IPS-NIHi7 (cell line): ENCODE results near the gene ARHGEF16.
A peak's percentile ranks its signal among the peaks of the same experiment; 100 is the strongest.

Experiments used
- DNase-seq: peaks from one replicate; pipeline ENCODE4 v3.0.0; 2012; ENCODE audit warnings: mixed read lengths; ENCODE audit errors: extremely low spot score

ARHGEF16 gene

DNA sequence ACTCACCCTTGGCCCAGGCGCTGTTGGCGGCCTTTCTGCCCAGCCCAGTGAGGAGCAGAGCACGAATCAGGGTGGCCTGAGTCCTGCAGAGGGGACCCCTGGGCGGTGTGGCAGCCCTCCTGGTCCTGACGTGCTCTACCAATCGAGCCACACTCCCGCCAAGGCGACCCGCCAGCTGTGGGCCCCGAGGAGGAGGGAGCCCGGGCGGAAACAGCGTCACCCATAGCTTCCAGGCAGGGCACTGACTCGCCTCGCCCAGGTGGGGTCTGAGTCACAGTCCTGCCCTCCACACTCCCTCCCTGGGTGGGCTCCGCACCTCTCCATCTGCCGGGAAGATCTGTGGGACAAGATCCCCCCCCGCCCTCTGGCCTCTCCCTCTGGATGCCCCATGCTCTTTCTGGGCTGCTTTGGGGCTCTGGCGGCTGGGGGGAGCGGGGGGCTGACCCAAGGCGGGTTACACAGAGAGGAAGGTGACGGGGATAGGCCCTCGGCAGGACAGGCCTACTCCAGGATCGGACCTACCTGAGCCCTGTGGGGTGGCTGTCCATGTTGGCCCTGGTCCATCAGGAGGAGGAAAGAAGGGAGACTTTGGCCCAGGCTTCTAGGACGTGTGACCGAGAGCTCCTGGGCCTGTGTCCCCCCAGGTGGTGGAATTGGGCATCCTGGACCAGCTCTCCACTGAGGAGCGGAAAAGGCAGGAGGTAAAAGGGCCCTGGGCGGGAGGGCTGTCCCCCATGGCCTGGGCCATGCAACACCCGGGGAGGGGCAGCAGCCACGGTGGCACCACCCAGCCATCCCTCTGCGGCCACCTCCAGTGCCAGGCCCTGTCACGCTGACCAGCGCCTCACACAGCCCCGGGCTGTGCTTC, 14.0 kb downstream of the ARHGEF16 start:
- DNase-seq: no peak

DNA sequence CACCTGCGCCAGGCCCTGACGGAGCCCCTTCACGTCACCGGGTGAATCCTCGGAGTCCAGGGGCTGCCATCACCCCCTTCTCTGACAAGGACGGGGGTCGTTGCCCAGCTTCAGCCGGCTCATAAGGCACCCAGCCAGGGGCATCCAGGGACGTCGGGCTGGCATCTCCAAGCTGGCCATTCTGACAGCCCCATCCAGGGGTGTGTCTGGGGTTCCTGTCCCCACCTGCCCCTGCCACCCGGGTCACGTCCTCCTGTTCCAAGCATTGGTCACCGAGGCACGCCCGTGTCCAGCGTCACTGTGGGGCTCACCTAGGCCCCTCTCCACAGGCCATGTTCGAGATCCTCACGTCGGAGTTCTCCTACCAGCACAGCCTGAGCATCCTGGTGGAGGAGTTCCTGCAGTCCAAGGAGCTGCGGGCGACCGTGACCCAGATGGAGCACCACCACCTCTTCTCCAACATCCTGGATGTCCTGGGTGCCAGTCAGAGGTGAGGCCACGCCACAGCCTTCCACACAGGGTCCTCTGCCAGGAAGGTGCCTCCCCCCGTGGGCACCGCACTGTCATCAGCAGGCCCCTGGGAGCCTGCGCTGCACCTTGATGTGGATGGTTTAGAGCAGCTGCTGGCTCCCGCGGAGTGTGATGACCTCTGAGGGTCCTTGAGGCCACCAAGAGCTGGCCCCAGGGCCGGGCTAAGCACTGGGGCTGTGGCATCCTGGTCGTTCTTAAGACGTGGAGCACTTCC, 14.8 kb downstream of the ARHGEF16 start:
- DNase-seq: no peak

DNA sequence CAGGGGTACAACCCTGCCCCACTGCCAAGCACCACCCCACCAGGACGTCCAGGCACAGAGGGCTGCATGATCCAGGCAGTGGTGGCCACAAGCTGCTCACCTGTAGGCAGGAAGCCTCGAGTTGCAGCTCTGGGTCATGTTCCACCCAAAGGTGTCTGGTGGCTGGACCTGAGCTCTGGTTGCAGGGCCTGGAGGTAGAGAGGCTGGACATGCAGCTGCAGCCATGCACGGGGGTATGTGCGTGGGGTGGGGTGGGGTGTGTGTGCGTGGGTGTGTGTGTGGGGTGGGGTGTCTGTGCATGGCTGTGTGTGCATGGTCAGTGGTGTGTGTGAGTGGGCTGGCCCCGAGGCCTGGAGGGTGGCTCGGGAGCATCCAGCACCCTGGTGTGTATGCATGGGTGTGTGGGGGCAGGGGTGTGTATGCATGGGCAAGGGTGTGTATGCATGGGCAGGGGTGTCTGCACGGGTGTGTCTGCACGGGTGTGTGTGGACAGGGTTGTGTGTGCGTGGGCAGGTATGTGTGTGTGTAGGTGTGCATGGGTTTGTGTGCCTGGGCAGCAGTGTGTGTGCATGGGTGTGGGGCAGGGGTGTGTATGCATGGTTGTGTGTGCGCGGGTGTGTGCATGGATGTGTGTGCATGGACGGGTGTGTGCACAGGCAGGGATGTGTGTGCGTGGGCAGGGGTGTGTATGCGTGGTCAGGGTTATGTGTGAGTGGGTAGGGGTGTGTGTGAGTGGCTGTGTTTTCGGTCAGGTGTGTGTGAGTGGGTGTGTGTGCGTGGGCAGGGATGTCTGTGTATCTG, 15.6 kb downstream of the ARHGEF16 start:
- no peak for DNase-seq

DNA sequence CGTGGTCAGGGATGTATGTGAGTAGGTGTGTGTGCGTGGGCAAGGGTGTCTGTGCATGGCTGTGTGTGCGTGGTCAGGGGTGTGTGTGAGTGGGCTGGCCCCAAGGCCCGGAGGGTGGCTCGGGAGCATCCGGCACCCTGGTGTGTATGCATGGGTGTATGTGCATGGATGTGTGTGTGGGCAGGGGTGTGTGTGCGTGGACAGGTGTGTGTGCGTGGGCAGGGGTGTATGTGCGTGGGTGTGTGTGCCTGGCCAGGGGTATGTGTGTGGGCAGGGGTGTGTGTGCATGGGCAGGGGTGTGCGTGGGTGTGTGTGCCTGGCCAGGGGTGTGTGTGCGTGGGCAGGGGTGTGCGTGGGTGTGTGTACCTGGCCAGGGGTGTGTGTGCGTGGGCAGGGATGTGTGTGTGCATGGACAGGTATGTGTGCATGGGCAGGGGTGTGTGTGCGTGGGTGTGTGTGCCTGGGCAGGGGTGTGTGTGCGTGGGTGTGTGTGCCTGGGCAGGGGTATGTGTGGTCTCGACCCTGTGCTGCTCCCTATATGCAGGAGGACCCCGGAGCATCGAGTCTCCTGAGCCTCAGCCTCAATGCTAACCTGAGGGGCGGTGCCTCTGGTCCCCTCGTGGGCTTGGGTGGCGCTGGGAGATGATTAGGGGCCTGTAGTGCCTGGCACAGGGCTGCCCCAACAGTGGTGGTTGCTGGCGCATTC, 16.3 kb downstream of the ARHGEF16 start:
- DNase-seq: no peak

DNA sequence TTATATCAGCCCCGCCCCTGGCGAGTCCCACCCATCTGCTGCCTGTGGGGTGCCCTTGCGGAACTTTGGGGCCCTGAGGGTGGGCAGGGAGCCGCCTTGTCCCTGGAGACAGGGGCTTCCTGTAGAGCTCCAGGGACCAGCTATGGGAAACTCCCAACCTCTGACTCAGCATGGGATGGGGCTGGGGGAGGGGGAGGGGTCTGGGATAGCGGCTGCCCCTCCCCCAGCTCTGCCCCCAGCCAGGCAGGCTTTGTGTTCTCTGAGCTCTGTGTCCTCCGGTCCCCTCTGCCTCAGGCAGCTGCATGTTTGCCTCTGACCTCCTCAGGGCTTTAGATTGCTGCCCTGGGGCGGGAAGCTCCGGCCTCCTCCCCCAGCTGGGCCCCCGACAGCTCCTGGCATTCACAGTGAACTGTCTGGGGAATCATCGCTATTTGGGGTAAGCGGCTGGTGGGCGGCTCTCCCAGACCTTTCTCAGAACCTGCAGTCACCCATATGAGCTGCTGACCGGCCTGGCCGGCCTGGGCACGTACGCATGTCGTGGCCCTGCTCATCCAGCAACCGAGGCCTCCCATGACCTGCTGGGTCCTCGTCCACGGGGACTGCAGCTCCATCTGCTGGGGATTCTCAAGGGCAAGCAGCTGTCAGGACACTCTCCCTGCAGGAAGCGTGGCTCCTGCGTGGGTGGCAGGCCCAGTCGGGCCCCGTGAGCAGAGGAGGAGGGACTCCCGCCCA, 17.1 kb downstream of the ARHGEF16 start:
- DNase-seq: peak; percentile 90

DNA sequence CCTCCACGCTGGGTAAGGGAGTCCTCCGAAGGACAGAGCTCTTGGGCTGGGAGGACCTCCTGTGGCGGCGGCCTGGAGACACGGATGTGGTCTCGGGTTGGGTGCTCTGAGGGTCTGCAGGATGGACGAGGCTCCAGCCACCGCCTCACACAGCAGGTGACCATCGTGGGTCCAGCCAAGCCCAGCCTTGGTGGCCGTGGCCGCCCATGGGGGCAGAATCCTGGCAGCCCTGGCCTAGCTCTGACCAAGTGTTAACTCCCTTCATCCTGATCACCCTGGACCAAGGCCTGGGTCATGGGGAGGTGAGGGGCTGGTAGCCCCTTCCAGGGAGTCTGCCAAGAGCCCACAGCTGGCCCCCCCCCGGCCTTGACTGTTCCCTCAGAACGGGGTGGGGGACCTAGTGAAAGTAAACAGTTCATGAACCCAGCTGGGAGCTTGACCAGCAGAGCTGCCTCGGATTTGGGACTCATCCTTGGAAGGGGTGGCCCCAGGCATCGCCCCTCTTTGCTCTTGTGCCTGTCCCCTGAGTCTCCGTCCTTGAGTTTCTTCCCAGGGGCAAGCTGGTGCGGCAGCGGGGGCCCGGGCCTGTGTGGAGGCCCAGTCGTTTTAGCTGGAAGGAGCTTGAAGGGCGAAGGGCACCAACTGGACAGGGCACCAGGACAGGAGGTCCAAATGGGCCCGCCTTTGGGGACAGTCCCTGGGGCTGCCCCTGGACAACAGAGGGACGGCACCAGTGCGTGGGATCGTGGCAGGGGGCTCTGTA, 17.8 kb downstream of the ARHGEF16 start:
- DNase-seq: no peak

DNA sequence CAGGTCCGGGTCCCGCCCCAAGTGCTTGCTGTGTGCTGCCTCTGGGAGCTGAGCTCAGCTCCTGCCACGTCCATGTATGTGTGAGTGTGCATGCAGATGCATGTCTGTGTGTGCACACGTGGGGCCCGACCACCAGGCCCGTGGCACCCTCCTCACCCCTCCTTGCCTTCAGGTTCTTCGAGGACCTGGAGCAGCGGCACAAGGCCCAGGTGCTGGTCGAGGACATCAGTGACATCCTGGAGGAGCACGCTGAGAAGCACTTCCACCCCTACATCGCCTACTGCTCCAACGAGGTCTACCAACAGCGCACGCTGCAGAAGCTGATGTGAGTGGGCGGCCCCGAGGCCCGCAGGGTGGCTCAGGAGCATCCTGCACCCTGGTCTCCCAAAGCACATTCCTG, 18.4 kb downstream of the ARHGEF16 start:
- DNase-seq: no peak

DNA sequence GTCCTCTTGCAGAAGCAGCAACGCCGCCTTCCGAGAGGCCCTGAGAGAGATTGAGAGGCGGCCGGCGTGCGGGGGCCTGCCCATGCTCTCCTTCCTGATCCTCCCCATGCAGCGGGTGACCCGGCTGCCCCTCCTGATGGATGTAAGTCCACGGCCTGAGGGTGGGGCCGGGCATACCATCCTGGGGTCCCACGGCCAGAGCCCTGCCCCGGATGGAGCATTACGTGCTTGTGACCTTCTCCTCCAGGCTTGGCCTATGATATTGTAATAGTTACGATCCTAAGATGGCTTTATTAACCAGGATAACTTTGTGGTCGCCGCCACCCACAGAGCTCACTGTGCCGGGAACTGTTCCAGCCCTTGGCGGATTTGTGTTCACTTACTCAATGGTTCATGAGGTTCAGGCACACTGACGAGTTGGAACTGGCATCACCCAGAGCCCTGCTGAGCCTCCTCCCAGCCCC, 18.9 kb downstream of the ARHGEF16 start:
- no peak for DNase-seq

DNA sequence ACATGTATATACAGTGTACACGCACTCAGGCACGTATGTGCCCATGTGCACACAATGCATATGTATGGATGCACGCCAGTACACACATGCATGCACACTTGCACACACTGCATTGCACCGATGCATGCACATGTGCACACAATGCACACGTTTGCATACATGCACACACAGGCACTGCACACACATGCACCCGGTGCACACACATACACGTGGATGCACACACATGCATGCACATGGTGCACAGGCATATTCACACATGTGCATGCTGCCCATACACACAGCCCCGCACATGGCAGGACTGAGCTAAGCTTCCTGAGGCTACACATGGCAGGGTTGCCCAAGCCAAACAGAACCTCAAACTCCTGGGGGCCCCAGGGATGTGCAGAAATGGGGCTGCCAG, 19.6 kb downstream of the ARHGEF16 start:
- DNase-seq: no peak

DNA sequence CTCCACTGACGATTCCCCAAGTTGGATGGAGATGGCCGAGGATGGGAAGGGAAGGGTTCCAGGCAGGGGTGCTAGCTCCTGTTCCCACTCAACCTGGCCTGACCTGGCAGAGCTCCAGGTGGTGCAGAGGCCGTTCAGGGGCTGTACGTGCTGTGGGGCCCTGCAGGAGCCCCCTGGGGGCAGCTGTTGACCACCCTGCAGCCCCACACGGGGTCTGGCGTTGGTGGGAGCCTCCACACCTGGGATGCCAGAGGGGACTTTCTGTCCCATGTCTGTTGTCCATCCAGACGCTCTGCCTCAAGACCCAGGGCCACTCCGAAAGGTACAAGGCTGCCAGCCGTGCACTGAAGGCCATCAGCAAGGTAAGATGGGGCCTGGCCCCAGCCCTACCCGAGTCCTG, 20.0 kb downstream of the ARHGEF16 start:
- no peak for DNase-seq

DNA sequence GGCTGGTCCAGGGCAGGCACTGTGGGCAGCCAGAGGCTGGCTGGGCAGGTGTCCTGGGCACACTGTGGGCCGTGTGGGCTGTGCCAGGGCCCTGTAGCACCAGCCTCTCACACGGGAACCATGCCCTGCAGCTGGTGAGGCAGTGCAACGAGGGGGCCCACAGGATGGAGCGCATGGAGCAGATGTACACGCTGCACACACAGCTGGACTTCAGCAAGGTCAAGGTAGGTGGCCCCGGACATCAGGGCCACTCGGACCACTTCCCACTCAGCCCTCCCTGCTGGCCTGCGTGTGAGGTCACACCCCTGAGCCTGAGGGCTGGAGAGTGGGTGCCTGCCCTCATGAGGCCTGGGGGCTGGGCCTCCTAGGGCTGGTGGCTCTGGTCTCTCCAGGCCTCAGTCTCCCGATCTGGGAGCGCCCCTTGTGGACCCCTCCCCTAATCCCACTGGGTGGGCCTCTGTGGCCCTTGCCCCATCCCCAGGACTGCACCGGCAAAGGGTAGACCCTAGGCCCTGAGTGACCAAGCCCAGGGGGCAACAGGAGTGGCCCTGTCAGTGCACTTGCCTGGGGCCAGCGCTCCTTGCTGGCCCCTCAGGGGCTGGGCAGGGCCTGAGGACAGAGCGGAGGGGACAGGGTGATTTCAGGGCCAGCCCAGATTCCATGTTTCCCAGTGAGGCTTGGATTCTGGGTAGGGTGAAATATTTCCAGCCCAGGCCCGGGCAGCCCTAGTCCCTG, 21.5 kb downstream of the ARHGEF16 start:
- DNase-seq: no peak

DNA sequence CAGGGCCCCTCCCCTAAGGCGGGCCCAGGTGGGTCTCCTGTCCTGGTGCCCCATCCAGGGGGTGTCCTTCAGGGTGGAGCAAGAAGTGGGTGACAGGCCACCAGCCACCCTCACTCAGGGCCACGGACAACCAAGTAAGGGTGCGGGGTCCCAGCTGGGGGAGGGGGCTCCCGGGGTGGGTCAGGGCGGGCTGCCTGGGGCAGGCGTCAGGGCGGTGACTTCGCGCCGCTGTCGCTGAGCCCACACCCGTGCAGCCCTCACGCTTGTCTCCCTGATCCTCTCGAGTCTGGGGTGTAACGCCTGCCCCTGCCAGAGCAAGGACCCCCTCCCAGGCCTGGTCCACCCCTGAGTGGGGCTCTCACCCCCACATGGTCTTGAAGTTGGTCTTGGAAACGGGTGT, 22.2 kb downstream of the ARHGEF16 start:
- DNase-seq: no peak

DNA sequence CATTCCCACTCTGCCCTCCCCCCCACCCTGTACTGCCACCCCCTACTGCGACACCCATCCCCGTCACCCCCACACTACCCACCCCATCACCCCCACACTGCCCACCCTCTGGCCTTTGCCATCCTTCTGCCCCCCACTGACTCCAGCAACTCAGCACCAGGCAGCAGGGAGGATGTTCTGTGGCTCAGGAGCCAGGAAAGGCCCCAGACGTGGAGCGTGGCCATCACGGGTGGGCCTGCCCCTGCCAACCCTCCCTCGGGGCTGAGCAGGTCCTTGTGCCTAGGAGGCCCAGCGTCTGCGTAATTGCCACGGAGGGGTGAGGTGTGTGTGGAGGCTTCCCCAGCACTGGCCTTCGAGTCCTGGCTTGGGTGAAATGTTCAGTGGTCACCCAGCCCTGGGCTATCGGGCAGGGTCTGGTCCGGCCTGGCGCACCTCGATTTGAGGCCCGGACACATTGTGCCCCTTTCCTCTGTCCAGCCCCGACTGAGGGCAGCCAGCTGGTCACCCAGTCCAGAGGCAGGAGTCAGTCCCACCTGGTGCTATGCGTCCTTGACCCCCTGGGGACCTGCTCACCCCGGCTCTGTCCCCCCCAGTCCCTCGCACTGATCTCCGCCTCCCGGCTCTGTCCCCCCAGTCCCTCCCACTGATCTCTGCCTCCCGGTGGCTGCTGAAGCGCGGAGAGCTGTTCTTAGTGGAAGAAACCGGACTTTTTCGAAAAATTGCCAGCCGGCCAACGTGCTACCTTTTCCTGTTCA, 23.0 kb downstream of the ARHGEF16 start:
- DNase-seq: peak; percentile 31

DNA sequence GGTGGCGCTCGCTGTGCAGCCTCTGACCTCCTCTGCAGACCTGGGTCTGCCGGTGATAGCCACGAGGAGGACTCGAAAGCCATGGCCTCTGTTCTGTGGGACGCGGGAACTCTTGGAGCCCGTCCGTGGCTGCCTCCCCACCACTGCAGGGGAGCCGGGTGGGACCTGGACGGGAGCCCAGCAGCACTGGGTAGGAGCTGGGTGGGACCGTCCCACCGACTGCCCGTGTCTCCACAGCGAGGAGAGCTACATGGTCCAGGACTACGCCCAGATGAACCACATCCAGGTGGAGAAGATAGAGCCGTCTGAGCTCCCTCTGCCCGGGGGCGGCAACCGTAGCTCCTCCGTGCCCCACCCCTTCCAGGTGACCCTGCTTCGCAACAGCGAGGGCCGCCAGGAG, 23.7 kb downstream of the ARHGEF16 start:
- DNase-seq: no peak

DNA sequence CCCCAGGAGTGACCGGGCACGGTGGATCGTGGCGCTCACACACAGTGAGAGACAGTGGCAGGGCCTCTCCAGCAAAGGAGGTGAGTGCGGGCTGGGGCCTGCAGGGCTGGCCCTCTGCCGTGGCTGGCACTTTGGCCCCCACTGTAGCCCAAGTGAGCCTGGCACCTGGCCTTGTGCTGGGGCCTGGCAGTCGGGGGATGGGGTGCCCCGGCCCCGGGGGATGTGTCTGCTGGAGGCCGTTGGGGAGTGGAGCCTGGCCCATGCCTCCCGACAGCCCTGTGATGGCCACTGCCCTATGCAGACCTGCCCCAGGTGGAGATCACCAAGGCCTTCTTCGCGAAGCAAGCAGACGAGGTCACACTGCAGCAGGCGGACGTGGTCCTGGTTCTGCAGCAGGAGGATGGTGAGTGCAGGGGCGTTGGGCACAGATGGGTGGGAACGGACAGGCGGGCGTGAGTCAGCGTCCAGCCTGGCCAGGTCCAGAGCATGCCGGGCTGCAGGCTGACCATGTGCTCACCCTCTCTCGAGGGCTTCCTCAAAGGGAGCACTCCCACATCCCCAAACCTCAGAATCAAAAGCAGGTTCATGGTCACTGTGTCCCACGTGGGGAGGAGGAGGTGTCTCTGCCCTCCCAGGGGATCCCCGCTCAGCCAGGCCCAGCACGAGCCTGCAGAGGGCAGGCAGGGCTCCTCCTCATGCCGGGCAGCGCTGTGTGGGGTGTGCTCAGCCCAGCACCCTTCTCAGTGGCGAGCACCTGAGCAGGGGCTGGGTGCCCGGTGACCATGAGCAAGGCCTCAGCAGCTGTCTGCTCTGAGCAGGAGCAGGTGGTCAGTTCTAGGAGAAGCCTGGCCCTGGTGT, 25.3 kb downstream of the ARHGEF16 start:
- DNase-seq: no peak

DNA sequence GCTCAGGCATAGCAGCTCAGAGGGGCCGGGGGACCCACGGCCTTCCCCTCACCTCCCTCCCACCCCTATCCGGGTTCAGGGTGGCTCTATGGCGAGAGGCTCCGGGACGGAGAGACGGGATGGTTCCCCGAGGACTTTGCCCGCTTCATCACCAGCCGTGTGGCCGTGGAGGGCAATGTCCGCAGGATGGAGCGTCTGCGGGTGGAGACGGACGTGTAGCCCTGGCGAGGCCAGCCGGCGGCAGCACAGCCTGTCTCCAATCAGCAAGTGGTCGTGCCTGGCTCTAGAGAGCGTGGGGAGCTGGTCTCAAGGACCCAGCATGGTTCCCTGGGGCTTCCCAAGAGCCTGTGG, 25.9 kb downstream of the ARHGEF16 start:
- no peak for DNase-seq

DNA sequence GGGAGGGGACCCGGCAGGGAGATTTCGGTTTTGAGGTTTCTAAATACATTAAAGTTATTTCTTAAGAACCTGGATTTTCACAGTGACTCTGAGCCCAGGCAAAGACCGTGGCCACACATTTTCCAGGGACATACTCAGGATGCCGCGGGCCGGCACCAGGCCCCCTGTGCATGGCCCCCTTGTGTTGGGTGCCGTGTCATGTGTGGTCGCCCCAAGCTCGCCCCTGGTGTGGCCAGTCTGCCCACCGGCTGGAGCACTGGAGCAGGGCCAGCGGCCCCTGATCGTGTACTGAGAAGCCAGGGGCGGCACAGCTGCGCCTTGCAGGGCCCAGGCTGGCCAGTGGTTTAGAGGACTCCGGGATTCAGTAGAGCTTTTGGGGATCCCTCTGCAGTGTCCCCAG, 26.6 kb downstream of the ARHGEF16 start:
- no peak for DNase-seq

DNA sequence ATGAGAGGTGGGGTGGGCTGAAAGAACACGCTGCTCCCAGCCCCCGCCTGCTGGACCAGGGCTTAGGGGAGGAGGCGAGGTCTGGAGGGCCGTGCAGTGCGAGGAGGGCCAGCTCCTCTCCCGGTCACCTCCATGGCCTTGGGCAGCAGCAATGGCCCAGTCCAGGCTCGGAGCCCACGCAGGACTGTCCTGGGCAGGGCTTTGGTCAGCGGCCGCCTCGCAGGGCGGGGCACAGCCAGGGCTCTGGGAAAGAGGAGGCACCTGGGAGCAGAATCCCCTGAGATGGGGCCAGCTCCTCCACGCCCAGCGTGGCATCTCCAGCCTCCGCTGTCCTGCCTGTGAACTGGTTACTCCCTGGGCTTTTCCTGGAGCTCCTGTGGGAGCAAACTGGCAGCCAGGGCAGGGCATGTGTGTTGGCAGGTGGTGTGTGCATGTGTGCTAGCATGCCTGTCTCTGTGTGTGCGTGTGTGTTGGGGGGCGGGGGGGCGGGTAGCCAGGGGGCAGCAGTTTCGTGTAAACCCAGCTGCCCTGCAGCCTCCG, 27.4 kb downstream of the ARHGEF16 start:
- no peak for DNase-seq
